Upper lobe of right lung (tissue), 1 donor: Measurements from ENCODE around the gene ABO. TPM values are rescaled to one million over a fixed set of nuclear protein-coding genes. Genes with fewer than 3 reads are reported as not detected.
"Not testable (repeated sequence)": the region's sequence is repeated elsewhere in the genome, so short reads cannot be mapped to it uniquely, and the experiment has no call there.

Experiments
- ATAC-seq: fragments of 200-7000 bp; cut with Tn5 transposase; one replicate; pipeline ENCODE4 v1.9.1; 2020; ENCODE audit warnings: mild to moderate bottlenecking, moderate library complexity
- DNase-seq: peaks from one replicate; pipeline ENCODE4 v3.0.0-alpha.2; 2020
- H3K27ac ChIP-seq: fragments of 200-600 bp; one replicate; pipeline ENCODE4 v1.8.0; 2022
- H3K27me3 ChIP-seq: fragments of 200-600 bp; one replicate; pipeline ENCODE4 v1.8.0; 2022; ENCODE audit warnings: mild to moderate bottlenecking
- H3K36me3 ChIP-seq: fragments of 200-600 bp; one replicate; pipeline ENCODE4 v1.8.0; 2022
- H3K4me1 ChIP-seq: fragments of 200-600 bp; one replicate; pipeline ENCODE4 v1.8.0; 2022
- H3K4me3 ChIP-seq: fragments of 200-600 bp; one replicate; pipeline ENCODE4 v1.8.0; 2022; ENCODE audit warnings: mild to moderate bottlenecking
- H3K9me3 ChIP-seq: fragments of 200-600 bp; one replicate; pipeline ENCODE4 v1.8.0; 2022
- intact Hi-C: fragments of 100-400 bp; cut with DNase I; formaldehyde crosslinking; loops from one replicate; pipeline ENCODE4 v1.11.0; 2022
- total RNA-seq: library from RNA; stranded (reverse); fragmentation: NEBNext Ultra II Directional; extraction: Animal tissue kit (Norgen Biotek cat#: 25700); gene quantifications from one replicate; pipeline ENCODE4 v1.2.1, GENCODE V29; 2021
- TF ChIP-seq, protein P1 (sequence below): fragments of 200-600 bp; IDR thresholded peaks from one replicate; pipeline ENCODE4 v1.8.0; 2022; ENCODE audit warnings: antibody characterized with exemption
- donor health status: DM: no; HTN: yes; CAD: no; lungs with severe emphysema.

The ABO gene
- total RNA-seq, 1 donor from 2014 or later = 16.8 TPM

DNA sequence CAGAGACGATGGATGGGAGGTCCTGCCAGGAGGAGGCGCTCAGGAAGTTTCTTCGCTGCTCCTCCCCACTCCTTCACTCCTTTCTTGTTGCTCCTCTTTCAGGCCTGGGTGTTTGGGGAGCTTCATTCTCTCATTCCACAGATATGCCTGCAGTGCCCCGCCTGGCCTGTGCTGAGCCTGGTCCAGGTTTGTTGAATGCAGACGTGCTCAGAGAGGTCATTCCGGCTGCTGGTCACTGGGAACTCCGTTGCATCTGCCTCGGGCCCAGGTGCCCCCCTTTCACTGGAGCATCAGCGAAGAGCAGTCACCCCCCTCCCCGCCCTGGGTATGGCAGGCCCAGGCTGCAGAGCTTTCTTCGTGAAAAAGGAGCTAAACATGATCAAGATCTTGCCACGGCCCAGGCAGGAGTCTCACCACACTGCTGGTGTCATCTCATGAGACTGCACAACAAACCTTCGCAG is 45.5 kb upstream of the ABO start:
- no peaks in the 10 kb centered on the region for H3K36me3 ChIP-seq
- DNase-seq = peak; percentile 45
- ATAC-seq = no peak
- no peaks in the 10 kb centered on the region for H3K4me1 ChIP-seq
- H3K9me3 ChIP-seq = no peaks in the 10 kb centered on the region
- TF ChIP-seq, protein P1, sequence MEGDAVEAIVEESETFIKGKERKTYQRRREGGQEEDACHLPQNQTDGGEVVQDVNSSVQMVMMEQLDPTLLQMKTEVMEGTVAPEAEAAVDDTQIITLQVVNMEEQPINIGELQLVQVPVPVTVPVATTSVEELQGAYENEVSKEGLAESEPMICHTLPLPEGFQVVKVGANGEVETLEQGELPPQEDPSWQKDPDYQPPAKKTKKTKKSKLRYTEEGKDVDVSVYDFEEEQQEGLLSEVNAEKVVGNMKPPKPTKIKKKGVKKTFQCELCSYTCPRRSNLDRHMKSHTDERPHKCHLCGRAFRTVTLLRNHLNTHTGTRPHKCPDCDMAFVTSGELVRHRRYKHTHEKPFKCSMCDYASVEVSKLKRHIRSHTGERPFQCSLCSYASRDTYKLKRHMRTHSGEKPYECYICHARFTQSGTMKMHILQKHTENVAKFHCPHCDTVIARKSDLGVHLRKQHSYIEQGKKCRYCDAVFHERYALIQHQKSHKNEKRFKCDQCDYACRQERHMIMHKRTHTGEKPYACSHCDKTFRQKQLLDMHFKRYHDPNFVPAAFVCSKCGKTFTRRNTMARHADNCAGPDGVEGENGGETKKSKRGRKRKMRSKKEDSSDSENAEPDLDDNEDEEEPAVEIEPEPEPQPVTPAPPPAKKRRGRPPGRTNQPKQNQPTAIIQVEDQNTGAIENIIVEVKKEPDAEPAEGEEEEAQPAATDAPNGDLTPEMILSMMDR = no peak
- intact Hi-C loops = no loop called here
- H3K27me3 ChIP-seq = no peaks in the 10 kb centered on the region
- no peak overlapping the region for H3K27ac ChIP-seq
- no peak overlapping the region for H3K4me3 ChIP-seq

DNA sequence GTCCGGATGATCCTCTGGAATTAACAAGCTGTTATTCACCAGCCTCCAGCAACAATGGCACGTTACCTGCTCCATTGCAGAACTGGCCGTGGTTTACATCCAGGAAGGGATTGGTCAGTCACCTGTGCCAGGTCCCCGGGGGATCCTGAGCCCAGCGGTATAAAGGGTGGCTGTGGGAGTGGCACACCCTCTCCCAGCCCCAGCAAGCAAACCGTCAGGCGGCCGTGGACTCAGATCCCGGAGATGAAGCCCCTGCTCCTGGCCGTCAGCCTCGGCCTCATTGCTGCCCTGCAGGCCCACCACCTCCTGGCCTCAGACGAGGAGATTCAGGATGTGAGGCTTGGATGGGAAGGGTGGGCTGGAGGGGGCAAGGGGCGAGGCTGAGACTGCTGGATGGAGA is 42.5 kb upstream of the ABO start:
- H3K36me3 ChIP-seq, DNase-seq, H3K4me3 ChIP-seq, H3K4me1 ChIP-seq, intact Hi-C loops, H3K27ac ChIP-seq, H3K9me3 ChIP-seq, ATAC-seq, H3K27me3 ChIP-seq: not testable (repeated sequence)

- no peaks in the 10 kb centered on the region for H3K9me3 ChIP-seq
- TF ChIP-seq, protein P1 = no peak
- intact Hi-C loops = no loop called here
- H3K27ac ChIP-seq = no peak overlapping the region
- DNase-seq = no peak
- H3K4me3 ChIP-seq = no peak overlapping the region
- no peak for ATAC-seq
- H3K27me3 ChIP-seq = no peaks in the 10 kb centered on the region
- no peaks in the 10 kb centered on the region for H3K4me1 ChIP-seq
- H3K36me3 ChIP-seq = no peaks in the 10 kb centered on the region
Observed at GRCh38 chr9:133315997-133316396, 41.0 kb upstream of the ABO start.

- ATAC-seq = no peak
- Histone ChIP-seq H3K9me3 (no peaks in the 10 kb centered on the region), H3K4me1 (no peaks in the 10 kb centered on the region), H3K27ac (no peak overlapping the region), H3K4me3 (no peak overlapping the region), H3K27me3 (no peaks in the 10 kb centered on the region), H3K36me3 (no peaks in the 10 kb centered on the region)
- intact Hi-C loops = no loop called here
- no peak for DNase-seq
- TF ChIP-seq, protein P1 = no peak
Observed at GRCh38 chr9:133309608-133310007, 34.6 kb upstream of the ABO start.

- DNase-seq (no peak), ATAC-seq (no peak)
- Histone ChIP-seq H3K27ac (no peak overlapping the region), H3K36me3 (no peaks in the 10 kb centered on the region), H3K9me3 (no peaks in the 10 kb centered on the region), H3K4me1 (no peaks in the 10 kb centered on the region), H3K4me3 (no peak overlapping the region), H3K27me3 (no peaks in the 10 kb centered on the region)
- intact Hi-C loops = no loop called here
- TF ChIP-seq, protein P1 = no peak
Observed at GRCh38 chr9:133307301-133307700, 32.3 kb upstream of the ABO start.

DNA sequence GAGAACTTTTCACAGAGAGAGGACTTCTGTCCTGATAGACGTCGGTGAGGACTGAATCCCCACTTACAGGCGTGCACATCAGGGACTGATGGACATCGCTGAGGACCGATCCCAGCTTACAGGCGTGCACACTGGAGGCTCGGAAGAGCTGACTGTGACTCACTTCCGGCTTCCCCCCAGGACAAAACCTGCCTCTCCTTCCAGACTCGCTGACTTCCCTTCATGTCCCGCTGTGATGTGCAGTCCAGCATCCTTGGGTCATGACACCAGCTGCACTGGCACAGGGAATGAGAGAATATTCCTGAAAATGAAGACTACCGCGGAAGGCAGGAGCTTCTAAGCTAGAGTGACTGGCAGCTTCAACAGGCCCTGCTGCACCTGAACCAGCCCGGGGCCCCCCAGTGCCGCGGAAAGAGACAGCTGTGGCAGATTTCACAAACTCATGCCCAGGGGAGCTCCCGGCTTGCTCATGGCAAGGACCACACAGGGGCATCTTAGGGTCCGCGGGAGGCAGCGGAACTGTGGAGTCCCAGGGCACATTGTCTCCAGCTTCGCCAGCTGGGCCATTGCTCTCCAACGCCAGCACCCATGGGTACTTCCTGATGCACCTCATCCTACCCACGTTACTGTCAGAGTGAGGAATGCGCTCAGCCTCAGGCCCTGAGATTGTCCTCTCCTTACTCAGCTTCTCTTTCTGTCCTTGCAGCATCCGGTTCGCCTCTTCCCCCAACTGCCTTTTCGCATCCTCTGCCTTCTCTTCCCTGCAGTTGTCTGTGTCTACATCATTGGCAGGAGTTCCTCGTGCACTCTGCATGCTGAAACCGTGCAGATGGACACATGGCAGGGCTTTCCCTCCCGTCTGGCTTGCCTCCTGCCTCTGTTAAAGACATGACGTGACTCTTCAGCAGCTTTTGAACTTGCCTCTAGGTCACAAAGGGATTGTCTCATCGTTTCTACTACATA is 31.5 kb upstream of the ABO start:
- no peak for ATAC-seq
- Histone ChIP-seq H3K36me3 (no peaks in the 10 kb centered on the region), H3K27me3 (no peaks in the 10 kb centered on the region), H3K4me1 (no peaks in the 10 kb centered on the region), H3K4me3 (no peak overlapping the region), H3K27ac (no peak overlapping the region), H3K9me3 (no peaks in the 10 kb centered on the region)
- no peak for DNase-seq
- intact Hi-C loops = no loop called here
- TF ChIP-seq, protein P1 = no peak
